ENCODE data around the gene ACTL6A. TPM values are rescaled to one million over a fixed set of nuclear protein-coding genes. Genes with fewer than 3 reads are reported as not detected.
A peak's percentile ranks its signal among the peaks of the same experiment; 100 is the strongest.
"Not testable (repeated sequence)": the region's sequence is repeated elsewhere in the genome, so short reads cannot be mapped to it uniquely, and the experiment has no call there.

Gene ACTL6A
- total RNA-seq (40.7 TPM), polyA plus RNA-seq (ENCODE audit: insufficient read depth, low read depth, low replicate concordance) (23.7 TPM)
- long read RNA-seq, donor 1, transcript ACTL6A-203 (14 exons, 1,750 nt): minor isoform, 5 of 108 reads
- long read RNA-seq, donor 1, transcript ACTL6A-202 (14 exons, 1,901 nt): major isoform, 19 of 108 reads
- long read RNA-seq, donor 1, transcript ACTL6A-213 (3 exons, 597 nt): minor isoform, 7 of 108 reads
- long read RNA-seq, donor 1, partial matches to known transcripts: 27 of 108 reads
- long read RNA-seq, donor 1, other reads (novel, unspliced or antisense): 48 of 108 reads
- long read RNA-seq, donor 2, transcript ACTL6A-203 (14 exons, 1,750 nt): minor isoform, 8 of 128 reads
- long read RNA-seq, donor 2, transcript ACTL6A-202 (14 exons, 1,901 nt): major isoform, 23 of 128 reads
- long read RNA-seq, donor 2, partial matches to known transcripts: 39 of 128 reads
- long read RNA-seq, donor 2, other reads (novel, unspliced or antisense): 55 of 128 reads
- long read RNA-seq, donor 3, transcript ACTL6A-202 (14 exons, 1,901 nt): major isoform, 17 of 184 reads
- long read RNA-seq, donor 3, partial matches to known transcripts: 147 of 184 reads
- long read RNA-seq, donor 3, other reads (novel, unspliced or antisense): 12 of 184 reads
- long read RNA-seq, donor 4, transcript ACTL6A-202 (14 exons, 1,901 nt): major isoform, 20 of 90 reads
- long read RNA-seq, donor 4, partial matches to known transcripts: 58 of 90 reads
- long read RNA-seq, donor 4, other reads (novel, unspliced or antisense): 7 of 90 reads
- long read RNA-seq, donor 5, partial matches to known transcripts: 0 of 8 reads
- long read RNA-seq, donor 5, other reads (novel, unspliced or antisense): 5 of 8 reads
- long read RNA-seq, donor 6, transcript ACTL6A-213 (3 exons, 597 nt): minor isoform, 7 of 274 reads
- long read RNA-seq, donor 6, transcript ACTL6A-203 (14 exons, 1,750 nt): minor isoform, 6 of 274 reads
- long read RNA-seq, donor 6, transcript ACTL6A-202 (14 exons, 1,901 nt): major isoform, 28 of 274 reads
- long read RNA-seq, donor 6, partial matches to known transcripts: 102 of 274 reads
- long read RNA-seq, donor 6, other reads (novel, unspliced or antisense): 129 of 274 reads
- long read RNA-seq, donor 7, transcript ACTL6A-202 (14 exons, 1,901 nt): major isoform, 20 of 32 reads
- long read RNA-seq, donor 7, transcript ACTL6A-203 (14 exons, 1,750 nt): minor isoform, 5 of 32 reads
- long read RNA-seq, donor 7, partial matches to known transcripts: 2 of 32 reads
- long read RNA-seq, donor 7, other reads (novel, unspliced or antisense): 4 of 32 reads
- long read RNA-seq, donor 8, transcript ACTL6A-213 (3 exons, 597 nt): minor isoform, 6 of 114 reads
- long read RNA-seq, donor 8, transcript ACTL6A-202 (14 exons, 1,901 nt): major isoform, 15 of 114 reads
- long read RNA-seq, donor 8, partial matches to known transcripts: 29 of 114 reads
- long read RNA-seq, donor 8, other reads (novel, unspliced or antisense): 61 of 114 reads
- long read RNA-seq, donor 9, transcript ACTL6A-202 (14 exons, 1,901 nt): major isoform, 6 of 57 reads
- long read RNA-seq, donor 9, partial matches to known transcripts: 13 of 57 reads
- long read RNA-seq, donor 9, other reads (novel, unspliced or antisense): 34 of 57 reads
- long read RNA-seq, donor 10, transcript ACTL6A-202 (14 exons, 1,901 nt): major isoform, 12 of 120 reads
- long read RNA-seq, donor 10, partial matches to known transcripts: 48 of 120 reads
- long read RNA-seq, donor 10, other reads (novel, unspliced or antisense): 53 of 120 reads

DNA sequence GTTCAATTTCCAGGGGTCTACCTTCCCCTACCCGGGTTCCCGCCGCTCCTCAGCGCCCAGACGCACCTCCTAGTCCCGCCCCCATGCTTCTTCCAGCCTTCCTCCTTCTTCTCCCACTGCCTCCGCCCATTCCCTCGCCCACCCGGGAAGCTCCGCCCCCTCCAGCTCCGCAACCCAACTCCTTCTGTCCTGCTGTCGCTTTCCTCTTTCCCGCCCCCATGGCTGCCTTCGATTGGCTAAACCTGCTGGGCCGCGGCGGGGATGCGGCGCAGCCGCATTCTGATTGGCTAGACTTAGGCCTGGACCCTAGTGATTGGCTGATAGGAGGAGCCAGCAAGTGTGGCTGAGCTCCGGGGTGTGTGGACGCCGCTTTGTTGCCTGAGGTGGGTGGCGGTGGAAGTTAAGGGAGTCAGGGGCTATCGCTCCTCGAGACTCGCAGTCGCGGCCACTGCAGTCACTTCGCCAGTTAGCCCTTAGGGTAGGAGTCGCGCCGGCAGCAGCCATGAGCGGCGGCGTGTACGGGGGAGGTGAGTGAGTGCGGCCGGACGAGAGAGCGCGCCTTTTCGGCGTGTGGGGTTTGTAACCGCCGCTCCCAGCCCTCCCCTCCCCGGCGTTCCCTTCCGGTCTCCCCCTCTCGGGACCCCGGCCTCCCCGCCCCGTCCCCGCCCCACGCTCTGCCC is at the start of gene ACTL6A:
Gene ACTL6A (plus strand): TSS at position 336 of the 680 bp plus-strand sequence. CDS start 167 bp downstream, at position 503.
- peak; percentile 98 for FAIRE-seq
- intact Hi-C loops (cut with DNase I): no loop called here

DNA sequence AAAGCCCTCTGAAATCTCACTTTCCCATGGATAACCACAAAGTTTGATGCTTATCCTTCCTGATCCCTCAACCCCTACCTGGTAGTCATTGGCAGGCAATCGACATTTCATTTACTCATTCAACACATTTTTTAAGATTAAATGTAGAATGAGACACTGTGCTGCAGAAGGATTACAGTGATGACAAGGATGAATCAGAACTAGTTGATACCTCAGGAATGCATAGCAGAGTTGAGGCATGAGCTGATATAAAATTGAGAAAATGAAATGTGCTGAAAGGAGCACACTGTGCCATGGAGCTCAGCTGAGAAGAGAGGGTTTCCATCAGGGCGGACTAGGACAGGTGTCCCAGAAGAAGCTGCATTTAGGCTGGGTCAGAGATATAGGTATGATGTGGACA is 48.9 kb upstream of the ACTL6A start:
- DNase-seq: no peak
- no peak for TF ChIP-seq CTCF (IDR thresholded peaks at IDR 0.05; ENCODE audit: borderline replicate concordance, extremely low read depth, insufficient read depth)
- Histone ChIP-seq H3K4me3 (ENCODE audit: low read length in 3 of 3) (no peak overlapping the region), H3K27ac (ENCODE audit: low read depth in 2 of 2, low read length in 2 of 2) (no peak overlapping the region), H3K36me3 (ENCODE audit: control insufficient read depth in 2 of 3, insufficient read depth in 3 of 3, low read length in 3 of 3) (no peaks in the 10 kb centered on the region), H3K9ac (ENCODE audit: low read length in 3 of 3) (no peak overlapping the region), H3K4me1 (ENCODE audit: control insufficient read depth in 2 of 3, insufficient read depth in 2 of 3, low read depth in 1 of 3, low read length in 3 of 3) (no peaks in the 10 kb centered on the region), H3K27me3 (ENCODE audit: control insufficient read depth, insufficient read depth, low read length) (no peaks in the 10 kb centered on the region), H3K9me3 (ENCODE audit: control insufficient read depth in 2 of 3, insufficient read depth in 1 of 3, low read length in 3 of 3) (no peaks in the 10 kb centered on the region)
- FAIRE-seq: no peak
- intact Hi-C loops (cut with DNase I): no loop called here

More for the DNA sequence above, at the start of gene ACTL6A:
- H3K27me3 ChIP-seq (ENCODE audit: control insufficient read depth, insufficient read depth, low read length): no peaks in the 10 kb centered on the region
- no peaks in the 10 kb centered on the region for H3K36me3 ChIP-seq (ENCODE audit: control insufficient read depth in 2 of 3, insufficient read depth in 3 of 3, low read length in 3 of 3)
- no peaks in the 10 kb centered on the region for H3K9me3 ChIP-seq (ENCODE audit: control insufficient read depth in 2 of 3, insufficient read depth in 1 of 3, low read length in 3 of 3)
- peaks cover 0 to 4% (median 4%) of the 10 kb centered on the region in 3 donors for H3K4me1 ChIP-seq (ENCODE audit: control insufficient read depth in 2 of 3, insufficient read depth in 2 of 3, low read depth in 1 of 3, low read length in 3 of 3)
- H3K9ac ChIP-seq (ENCODE audit: low read length in 3 of 3): peak within 1 kb of the TSS; percentile 48 to 80 (median 72)
- no peak for TF ChIP-seq CTCF (IDR thresholded peaks at IDR 0.05; ENCODE audit: borderline replicate concordance, extremely low read depth, insufficient read depth)
- peak within 1 kb of the TSS; percentile 83 to 91 (median 87) for H3K4me3 ChIP-seq (ENCODE audit: low read length in 3 of 3)
- H3K27ac ChIP-seq (ENCODE audit: low read depth in 2 of 2, low read length in 2 of 2): peak within 1 kb of the TSS; percentile 70
- peak; percentile 100 for DNase-seq

DNA sequence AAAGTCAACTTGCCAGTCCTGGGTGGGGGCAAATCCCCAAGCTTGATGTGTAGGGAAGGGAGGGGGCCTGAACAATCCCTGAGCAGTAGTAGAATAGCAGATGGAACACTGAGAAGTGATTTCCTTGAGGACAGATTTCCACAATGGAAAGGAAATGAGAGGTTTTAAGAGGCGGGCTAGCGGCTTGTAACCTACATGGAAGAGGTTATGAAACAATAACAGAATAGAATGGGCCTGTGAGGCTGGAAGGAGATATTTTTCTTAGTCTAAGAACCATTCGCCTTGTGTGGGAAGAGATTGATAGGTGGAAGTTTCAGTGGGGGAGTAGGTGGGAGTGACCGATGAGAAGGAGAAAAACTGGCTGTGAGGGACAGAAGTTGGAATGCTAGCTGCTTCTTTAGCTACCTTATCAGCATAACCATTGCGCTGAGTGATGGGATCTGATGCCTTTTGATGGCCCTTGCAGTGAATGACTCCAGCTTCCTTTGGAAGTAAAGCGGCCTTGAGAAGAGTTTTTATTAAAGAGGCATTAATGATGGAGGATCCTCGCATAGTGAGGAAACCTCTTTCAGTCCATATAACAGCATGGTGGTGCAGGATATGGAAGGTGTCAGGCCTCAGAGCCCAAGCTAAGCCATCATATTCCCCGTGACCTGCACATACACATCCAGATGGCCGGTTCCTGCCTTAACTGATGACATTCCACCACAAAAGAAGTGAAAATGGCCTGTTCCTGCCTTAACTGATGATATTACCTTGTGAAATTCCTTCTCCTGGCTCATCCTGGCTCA is 46.1 kb upstream of the ACTL6A start:
- H3K36me3 ChIP-seq (ENCODE audit: control insufficient read depth in 2 of 3, insufficient read depth in 3 of 3, low read length in 3 of 3); H3K27me3 ChIP-seq (ENCODE audit: control insufficient read depth, insufficient read depth, low read length); H3K27ac ChIP-seq (ENCODE audit: low read depth in 2 of 2, low read length in 2 of 2); intact Hi-C loops (cut with DNase I); H3K4me1 ChIP-seq (ENCODE audit: control insufficient read depth in 2 of 3, insufficient read depth in 2 of 3, low read depth in 1 of 3, low read length in 3 of 3); H3K9me3 ChIP-seq (ENCODE audit: control insufficient read depth in 2 of 3, insufficient read depth in 1 of 3, low read length in 3 of 3); FAIRE-seq; H3K4me3 ChIP-seq (ENCODE audit: low read length in 3 of 3); DNase-seq; H3K9ac ChIP-seq (ENCODE audit: low read length in 3 of 3): not testable (repeated sequence)

All from kidney (tissue), 22 donors.